Psoas muscle (tissue), 8 donors: Measurements from ENCODE around the gene SREBF1. TPM values are rescaled to one million over a fixed set of nuclear protein-coding genes. Genes with fewer than 3 reads are reported as not detected.

ENCODE experiments used
- ATAC-seq, 4 donors: fragments of 200-7000 bp; cut with Tn5 transposase; one replicate each; pipeline ENCODE4 v1.9.1; 2020; ENCODE audit warnings: moderate library complexity in 3 of 4, mild to moderate bottlenecking in 2 of 4
- DNase-seq, 2 donors: peaks; one replicate each; pipeline ENCODE4 v3.0.0-alpha.2; 2020
- H3K27ac ChIP-seq: fragments of 200-600 bp; one replicate; pipeline ENCODE4 v1.8.0; 2022
- H3K27me3 ChIP-seq, 3 donors: fragments of 200-600 bp in 1 of 3; one replicate each; pipeline versions ENCODE4 v1.6.1 to v1.8.0; 2013 to 2022; ENCODE audit warnings: low read length in 2 of 3, mild to moderate bottlenecking in 2 of 3, moderate library complexity in 1 of 3; ENCODE audit not compliant: insufficient read depth in 3 of 3
- H3K36me3 ChIP-seq, 2 donors: fragments of 200-600 bp in 1 of 2; one replicate each; pipeline versions ENCODE4 v1.6.1 to v1.8.0; 2013 to 2022; ENCODE audit warnings: low read depth in 1 of 2, mild to moderate bottlenecking in 1 of 2, moderate library complexity in 1 of 2; ENCODE audit not compliant: insufficient read depth in 1 of 2
- H3K4me1 ChIP-seq: fragments of 200-600 bp; one replicate; pipeline ENCODE4 v1.8.0; 2022
- H3K4me3 ChIP-seq: fragments of 200-600 bp; one replicate; pipeline ENCODE4 v1.8.0; 2022; ENCODE audit warnings: mild to moderate bottlenecking
- H3K9me3 ChIP-seq: fragments of 200-600 bp; one replicate; pipeline ENCODE4 v1.8.0; 2022
- CTCF ChIP-seq: fragments of 200-600 bp; IDR thresholded peaks from one replicate; pipeline ENCODE4 v1.8.0; 2022; ENCODE audit warnings: antibody characterized with exemption
- WGBS, 3 donors: extraction: QIAGEN DNeasy Blood & Tissue Kit; methylation state at CpG; one replicate each; pipeline versions ENCODE4 v1.1.6 to v1.1.7; 2013; 5-methylcytosine and 5-hydroxymethylcytosine counted together
- intact Hi-C, 2 donors: fragments of 100-400 bp; cut with DNase I; formaldehyde crosslinking; loops; one replicate each; pipeline versions ENCODE4 v1.11.0 to v1.14.2; 2022
- polyA plus RNA-seq, 3 donors: library from polyadenylated mRNA; stranded (reverse); fragments of 200-250 nt; gene quantifications; one replicate each; pipeline ENCODE4 v1.2.3, GENCODE V29; 2013
- total RNA-seq, 4 donors: library from RNA; stranded (reverse); fragmentation: NEBNext Ultra II Directional in 2 of 4; extraction: Animal tissue kit (Norgen Biotek cat#: 25700) in 2 of 4; gene quantifications; one replicate each; pipeline versions ENCODE4 v1.2.1 to v1.2.4, GENCODE V29; 2021 to 2023
- donor health status: healthy with polysubstance abuse.
- donor health status: DM: no; HTN: no; CAD: no; lungs with moderate emphysema.
- donor health status: Bipolar disorder and iron deficiency.
- donor health status: healthy.
- donor health status: DM: yes; HTN: yes; CAD: no.
- donor health status: DM: no; HTN: no; CAD: no.
- donor health status: DM: no; HTN: no; CAD: no.
- donor health status: DM: yes; HTN: yes; CAD: no.

The SREBF1 gene
- total and polyA plus RNA-seq, 7 donors, result 6.2 to 43.0 (median 19.2) TPM

- TF ChIP-seq CTCF, result no peak
- Histone ChIP-seq H3K4me1 (peaks cover 36% of the 10 kb centered on the region), H3K27ac (peak overlapping the region; percentile 88), H3K9me3 (no peaks in the 10 kb centered on the region), H3K4me3 (peak overlapping the region; percentile 72), H3K27me3 (no peaks in the 10 kb centered on the region), H3K36me3 (no peaks in the 10 kb centered on the region)
- intact Hi-C loops, result loop anchor here in 1 of 2 donors (2.0 kb wide), 1 partner anchor 88 kb away; no protein-coding TSS in a partner anchor
- ATAC-seq, result peak; percentile 17 to 31 (median 20)
- peak in 1 of 2 donors; percentile 42 for DNase-seq
- WGBS, 3 donors, result 1 to 3% (median 2%) methylated on average over 35 to 56 of the region's 57 CpGs
Measured at GRCh38 chr17:17782523-17783115, 54.2 kb downstream of the SREBF1 start.

GRCh38 chr17:17781591-17782496 lies 54.9 kb downstream of the SREBF1 start:
- peaks cover 36% of the 10 kb centered on the region for H3K4me1 ChIP-seq

GRCh38 chr17:17780922-17781590 lies 55.7 kb downstream of the SREBF1 start:
- DNase-seq (peak; percentile 11 to 38), ATAC-seq (no peak)
- H3K4me1 ChIP-seq, result peaks cover 36% of the 10 kb centered on the region
- intact Hi-C loops, result no loop called here
- H3K27ac ChIP-seq, result peak overlapping the region; percentile 88
- H3K9me3 ChIP-seq, result no peaks in the 10 kb centered on the region
- peak overlapping the region; percentile 72 for H3K4me3 ChIP-seq
- H3K27me3 ChIP-seq, result no peaks in the 10 kb centered on the region
- TF ChIP-seq CTCF, result no peak
- WGBS, 3 donors, result 55 to 78% (median 62%) methylated on average over 11 of the region's 11 CpGs
- H3K36me3 ChIP-seq, result no peaks in the 10 kb centered on the region

More at GRCh38 chr17:17781591-17782496, 54.9 kb downstream of the SREBF1 start:
- no peaks in the 10 kb centered on the region for H3K9me3 ChIP-seq
- no peaks in the 10 kb centered on the region for H3K27me3 ChIP-seq
- DNase-seq, result peak; percentile 82 to 92
- peak; percentile 76 to 80 (median 78) for ATAC-seq
- intact Hi-C loops, result loop anchor here in 1 of 2 donors (2.0 kb wide), 1 partner anchor 87 kb away; no protein-coding TSS in a partner anchor
- no peaks in the 10 kb centered on the region for H3K36me3 ChIP-seq
- peak overlapping the region; percentile 72 for H3K4me3 ChIP-seq
- H3K27ac ChIP-seq, result peak overlapping the region; percentile 88
- WGBS, 3 donors, result 7 to 16% (median 7%) methylated on average over 54 to 88 of the region's 88 CpGs
- TF ChIP-seq CTCF, result no peak

GRCh38 chr17:17779015-17779611 lies 57.7 kb downstream of the SREBF1 start:
- Histone ChIP-seq H3K4me1 (peaks cover 25% of the 10 kb centered on the region), H3K27ac (peak overlapping the region; percentile 65), H3K9me3 (no peaks in the 10 kb centered on the region), H3K36me3 (no peaks in the 10 kb centered on the region), H3K4me3 (no peak overlapping the region), H3K27me3 (no peaks in the 10 kb centered on the region)
- intact Hi-C loops, result loop anchor here in 1 of 2 donors (10.0 kb wide), 1 partner anchor 94 kb away; the partner anchor contains the start of gene RAI1
- ATAC-seq (no peak), DNase-seq (peak; percentile 20 to 65)
- TF ChIP-seq CTCF, result no peak
- 42 to 50% (median 48%) methylated on average over 16 of the region's 16 CpGs for WGBS, 3 donors
